Occipital lobe (tissue), 2 donors: ENCODE data around the gene MFGE8. TPM values are rescaled to one million over a fixed set of nuclear protein-coding genes. Genes with fewer than 3 reads are reported as not detected.
A peak's percentile ranks its signal among the peaks of the same experiment; 100 is the strongest.

ENCODE experiments used
- DNase-seq: peaks from one replicate; lab custom pipeline; 2025; lab: John Stamatoyannopoulos, UW
- total RNA-seq: library from RNA; depleted of rRNA; stranded (reverse); fragments of >200 nt; gene quantifications from one replicate; pipeline ENCODE4 v1.2.3, GENCODE V29; 2014

MFGE8 gene
- total RNA-seq, 1 donor from 2014 or later: 15.9 TPM

DNA sequence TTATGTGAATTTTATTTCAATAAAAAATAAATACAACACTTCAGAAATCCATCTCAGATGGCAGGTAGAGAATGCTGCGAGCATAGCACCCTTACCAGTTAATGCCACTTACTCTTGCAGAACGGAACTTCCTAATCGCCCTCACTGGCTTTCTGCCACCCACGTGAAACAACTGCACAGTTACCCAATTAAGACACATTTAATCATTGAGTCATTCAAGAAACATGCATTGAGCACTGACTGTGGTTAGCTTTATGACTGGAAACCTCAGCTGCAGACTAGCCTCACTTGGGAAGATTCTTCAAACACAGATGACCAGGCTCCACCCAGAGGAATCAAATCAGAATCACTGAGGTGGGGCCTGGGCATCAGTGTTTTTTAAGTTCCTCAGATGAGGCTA lies 5.6 kb upstream of the MFGE8 start:
- no peak for DNase-seq

GRCh38 chr15:88917760-88918159 lies 4.6 kb upstream of the MFGE8 start:
- no peak for DNase-seq

GRCh38 chr15:88915354-88915753 lies 2.2 kb upstream of the MFGE8 start:
- DNase-seq: no peak

- DNase-seq: no peak
Observed at GRCh38 chr15:88913850-88914169, 631 bp upstream of the MFGE8 start.

DNA sequence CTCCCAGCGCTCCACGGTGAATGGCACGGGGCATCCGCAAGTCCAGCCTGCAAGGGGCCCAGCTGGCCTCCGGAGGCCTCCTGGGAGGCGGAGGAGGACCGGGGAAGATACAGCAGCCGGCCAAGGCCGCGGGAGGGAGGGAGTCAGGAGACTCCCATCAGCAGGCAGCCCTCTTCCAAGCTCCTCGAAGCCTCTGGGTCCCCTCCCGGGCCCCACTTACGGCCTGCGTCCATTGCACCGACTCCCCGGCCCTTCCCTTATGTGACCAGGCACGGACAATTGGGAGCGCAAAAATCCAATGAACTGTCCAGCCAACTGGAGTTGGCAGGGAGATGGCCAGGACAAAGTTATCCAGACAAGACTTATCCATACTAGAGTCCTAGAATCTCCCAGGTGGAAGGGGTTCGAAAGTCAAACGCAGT lies 668 bp downstream of the MFGE8 start:
- no peak for DNase-seq

DNA sequence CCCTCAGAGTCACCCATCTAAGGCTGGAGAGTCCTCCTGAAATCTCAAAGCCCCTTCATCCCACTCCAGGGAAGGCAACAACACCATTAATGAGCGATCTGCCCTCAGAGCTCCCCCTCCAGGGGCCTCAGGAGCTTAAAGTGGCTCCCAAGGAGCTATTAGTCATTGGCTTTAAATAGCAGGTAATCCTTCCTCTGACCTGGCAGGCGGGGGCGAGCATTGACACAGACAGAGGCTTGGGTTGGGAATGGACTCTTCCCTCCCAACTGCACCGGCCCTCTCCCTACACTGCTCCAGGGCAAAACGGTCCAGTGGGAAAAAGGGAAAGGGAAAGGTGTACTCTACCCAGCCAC lies 1.4 kb downstream of the MFGE8 start:
- DNase-seq: no peak

GRCh38 chr15:88909956-88910831 lies 3.0 kb downstream of the MFGE8 start:
- no peak for DNase-seq

DNA sequence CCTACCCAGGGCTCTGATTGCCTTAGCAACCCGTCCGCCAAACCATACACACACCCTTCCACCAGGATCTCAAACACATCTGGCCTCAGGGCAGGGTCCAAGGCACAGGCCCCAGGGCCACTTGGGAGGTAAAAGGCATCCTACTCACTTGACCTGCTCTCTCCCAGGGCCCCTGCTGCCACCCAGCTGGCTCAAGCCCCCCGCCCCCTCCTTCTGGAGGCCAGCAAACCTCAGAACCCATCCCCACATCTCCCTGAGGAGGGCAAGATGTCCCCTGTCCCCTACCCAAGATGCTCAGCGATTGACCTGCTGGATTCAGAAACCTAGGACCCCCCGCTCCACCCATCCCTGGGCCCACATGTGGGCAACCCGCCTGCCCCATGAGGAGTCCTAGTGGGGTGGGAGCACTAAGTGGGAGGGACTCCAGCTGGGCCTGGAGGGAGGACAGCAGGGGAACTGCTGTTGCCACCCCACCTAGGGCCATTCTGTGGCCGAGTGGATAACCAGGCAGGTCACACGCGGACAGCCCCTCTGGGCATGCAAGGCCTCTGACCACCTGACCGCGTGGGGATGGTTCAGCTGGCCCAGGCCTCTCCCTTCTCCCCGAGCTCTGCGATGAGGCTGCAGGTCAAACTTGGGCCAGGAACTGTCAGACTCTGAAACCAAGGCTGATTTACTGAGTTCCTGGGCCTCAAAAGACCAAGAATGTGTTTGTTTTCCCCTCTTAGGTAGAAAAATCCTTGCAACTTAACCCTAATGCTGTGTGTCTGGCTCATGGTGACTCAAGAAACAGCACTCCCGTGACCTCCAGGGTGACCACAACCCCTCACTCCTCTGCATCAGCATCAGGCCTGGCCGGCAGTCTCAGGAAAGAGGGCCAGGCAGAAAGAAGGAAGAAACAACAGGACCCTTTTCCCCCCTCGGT lies 4.2 kb downstream of the MFGE8 start:
- DNase-seq: no peak

- DNase-seq: no peak
Observed at GRCh38 chr15:88908123-88908522, 5.1 kb downstream of the MFGE8 start.

GRCh38 chr15:88907111-88907510 lies 6.1 kb downstream of the MFGE8 start:
- no peak for DNase-seq

DNA sequence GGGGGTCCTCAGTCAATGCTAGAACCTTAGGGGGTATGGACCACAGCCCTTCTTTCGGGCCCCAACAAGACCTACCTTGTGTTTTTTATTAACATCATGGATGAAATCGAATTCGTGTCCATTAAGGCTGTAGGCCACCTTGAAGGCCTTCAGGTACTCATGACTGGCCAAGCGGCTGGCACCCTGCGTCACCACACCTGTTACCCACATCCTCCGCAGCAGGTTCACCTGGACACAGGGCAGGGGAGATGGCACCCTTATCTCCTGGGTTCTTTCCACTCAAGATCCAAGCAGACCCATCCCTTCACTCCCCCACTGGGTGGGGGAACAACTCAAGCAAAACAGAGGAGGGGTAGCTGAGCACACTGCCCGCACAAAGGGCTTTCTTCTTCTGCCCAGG lies 6.6 kb downstream of the MFGE8 start:
- no peak for DNase-seq

GRCh38 chr15:88906130-88906529 lies 7.0 kb downstream of the MFGE8 start:
- DNase-seq: no peak

DNA sequence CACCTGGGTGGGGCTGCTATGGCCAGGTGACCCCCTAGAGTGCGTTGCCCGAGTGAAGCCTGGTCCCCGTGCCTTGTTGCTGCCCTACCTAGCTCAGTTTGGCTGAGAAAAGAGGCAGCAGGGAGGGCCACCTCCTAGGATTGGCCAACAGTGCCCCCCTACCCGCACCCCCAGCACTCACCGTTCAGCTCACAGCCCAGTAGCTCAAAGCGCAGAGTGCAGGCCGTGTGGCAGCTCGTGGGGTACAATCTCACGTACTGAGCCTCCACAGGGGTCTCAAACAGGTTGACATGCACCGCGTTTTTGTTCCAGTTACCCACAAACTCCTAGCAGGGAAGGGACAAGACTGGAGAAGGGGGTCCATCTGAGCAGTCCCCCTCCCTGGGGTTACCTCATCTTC lies 7.6 kb downstream of the MFGE8 start:
- no peak for DNase-seq

DNA sequence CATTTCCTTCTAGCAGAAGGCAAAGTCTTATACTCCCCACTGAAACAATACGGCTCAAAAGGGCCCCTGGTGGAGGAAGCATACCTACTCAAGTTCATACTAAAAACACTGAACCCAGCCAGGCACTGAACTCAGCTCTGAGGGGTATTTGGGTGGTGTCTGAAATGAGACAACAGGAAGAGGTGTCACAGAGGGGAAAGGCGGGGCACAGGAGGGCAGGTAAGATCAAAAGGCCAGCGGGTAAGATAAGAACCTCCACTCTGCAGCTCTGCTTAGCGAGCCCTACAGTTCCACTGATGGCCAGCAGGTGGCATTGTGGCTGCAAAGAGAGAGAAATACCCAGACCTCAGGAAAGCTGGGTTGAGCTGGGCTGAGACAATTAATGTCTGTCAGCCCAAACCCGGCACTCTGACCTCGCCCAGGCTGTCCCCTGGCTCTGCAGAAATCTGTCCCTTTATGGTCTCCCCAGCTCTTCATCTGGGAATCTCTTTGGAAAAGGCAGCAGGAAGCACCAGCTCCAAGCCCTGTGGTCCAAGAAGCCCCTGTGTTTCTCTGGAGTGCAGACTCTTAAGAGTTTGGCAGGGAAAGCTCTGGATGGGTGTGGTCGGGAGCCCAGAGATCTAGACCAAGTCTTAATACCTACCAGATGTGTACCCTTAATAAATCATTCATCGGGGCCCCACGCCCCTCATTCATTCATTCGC lies 8.4 kb downstream of the MFGE8 start:
- peak; percentile 71 for DNase-seq

DNA sequence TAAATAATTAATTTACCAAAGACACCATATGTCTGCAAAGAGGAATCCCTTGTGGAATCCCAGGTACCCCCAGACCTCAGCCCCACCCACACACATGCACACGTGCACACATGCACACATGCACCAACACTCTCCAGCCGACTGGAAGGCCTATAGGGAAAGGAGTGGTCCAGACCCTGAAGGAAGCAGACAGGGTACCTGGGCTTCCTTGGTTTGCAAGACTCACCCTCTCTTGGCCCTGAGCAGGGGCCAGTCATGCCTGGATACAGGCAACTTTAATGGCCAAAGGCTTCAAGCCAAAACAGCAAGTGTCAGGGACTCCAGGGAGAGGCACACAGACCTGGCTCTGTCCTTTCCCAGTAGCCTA lies 8.9 kb downstream of the MFGE8 start:
- DNase-seq: no peak

- DNase-seq: no peak
Observed at GRCh38 chr15:88902846-88903245, 10.3 kb downstream of the MFGE8 start.

- DNase-seq: no peak
Observed at GRCh38 chr15:88902221-88902835, 10.9 kb downstream of the MFGE8 start.

DNA sequence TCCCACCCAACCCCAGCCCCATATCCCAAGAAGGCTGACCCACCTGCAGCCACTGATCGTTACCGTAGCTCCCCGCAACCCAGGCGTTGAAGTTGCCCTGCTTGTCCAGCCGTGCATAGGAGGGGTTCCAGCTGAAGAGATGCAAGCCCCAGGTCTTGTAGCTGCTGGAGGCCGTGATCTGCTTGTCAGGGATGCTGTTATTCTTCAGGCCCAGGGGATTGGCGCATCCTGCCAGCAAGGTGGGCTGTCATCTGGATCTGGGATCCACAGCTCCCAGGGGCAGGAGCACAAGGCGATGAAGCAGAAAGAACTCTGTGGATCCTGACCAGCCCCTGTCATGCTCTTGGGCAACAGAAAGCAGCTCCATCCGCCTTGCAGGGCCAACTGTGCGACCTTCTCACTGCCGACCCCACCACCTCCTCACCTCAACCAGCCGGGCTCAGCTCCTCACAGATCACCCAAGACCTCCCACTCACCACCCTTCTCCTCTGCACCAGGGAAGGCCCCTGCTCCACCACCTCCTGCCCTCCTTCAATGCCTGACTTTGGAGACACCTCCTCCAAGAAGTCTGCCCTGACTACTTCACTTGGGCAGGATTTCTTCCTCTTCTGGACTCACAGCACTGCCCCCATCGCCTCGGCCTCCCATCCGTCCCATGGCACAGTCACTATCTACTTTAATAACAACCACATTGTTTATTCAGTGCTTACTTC lies 11.5 kb downstream of the MFGE8 start:
- no peak for DNase-seq

GRCh38 chr15:88900982-88901418 lies 12.2 kb downstream of the MFGE8 start:
- no peak for DNase-seq

- no peak for DNase-seq
Observed at GRCh38 chr15:88900309-88900981, 12.7 kb downstream of the MFGE8 start.
